Muscle of arm (tissue), 14 donors: ENCODE measurements around the gene ERVMER34-1. TPM values are rescaled to one million over a fixed set of nuclear protein-coding genes. Genes with fewer than 3 reads are reported as not detected.

ENCODE experiments used
- DNase-seq: peaks from one replicate; pipeline ENCODE4 v3.0.0-alpha.2; 2013
- long read RNA-seq, 11 donors: transcript quantifications; one replicate each; lab custom pipeline, GENCODE V29; 2026
- polyA plus RNA-seq, 12 donors: library from polyadenylated mRNA; unstranded; fragments of 120-200 nt; gene quantifications; one replicate each; pipeline ENCODE4 v1.2.1, GENCODE V29; 2013; ENCODE audit not compliant: insufficient read length in 12 of 12

The ERVMER34-1 gene, protein sequence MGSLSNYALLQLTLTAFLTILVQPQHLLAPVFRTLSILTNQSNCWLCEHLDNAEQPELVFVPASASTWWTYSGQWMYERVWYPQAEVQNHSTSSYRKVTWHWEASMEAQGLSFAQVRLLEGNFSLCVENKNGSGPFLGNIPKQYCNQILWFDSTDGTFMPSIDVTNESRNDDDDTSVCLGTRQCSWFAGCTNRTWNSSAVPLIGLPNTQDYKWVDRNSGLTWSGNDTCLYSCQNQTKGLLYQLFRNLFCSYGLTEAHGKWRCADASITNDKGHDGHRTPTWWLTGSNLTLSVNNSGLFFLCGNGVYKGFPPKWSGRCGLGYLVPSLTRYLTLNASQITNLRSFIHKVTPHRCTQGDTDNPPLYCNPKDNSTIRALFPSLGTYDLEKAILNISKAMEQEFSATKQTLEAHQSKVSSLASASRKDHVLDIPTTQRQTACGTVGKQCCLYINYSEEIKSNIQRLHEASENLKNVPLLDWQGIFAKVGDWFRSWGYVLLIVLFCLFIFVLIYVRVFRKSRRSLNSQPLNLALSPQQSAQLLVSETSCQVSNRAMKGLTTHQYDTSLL
- polyA plus RNA-seq = 1 to 10 TPM in 2 of 12 donors, under 1 TPM in 8, not detected in 2; 0.38 to 1.7 (median 0.59) TPM
- long read RNA-seq, donor 1 = 0 reads
- long read RNA-seq, donor 2, partial matches to known transcripts = 0 of 1 reads
- long read RNA-seq, donor 2, other reads (novel, unspliced or antisense) = 0 of 1 reads
- long read RNA-seq, donor 3 = 0 reads
- long read RNA-seq, donor 4 = 0 reads
- long read RNA-seq, donor 5 = 0 reads
- long read RNA-seq, donor 6 = 0 reads
- long read RNA-seq, donor 7 = 0 reads
- long read RNA-seq, donor 8 = 0 reads
- long read RNA-seq, donor 9 = 0 reads
- long read RNA-seq, donor 10 = 0 reads
- long read RNA-seq, donor 11 = 0 reads

DNA sequence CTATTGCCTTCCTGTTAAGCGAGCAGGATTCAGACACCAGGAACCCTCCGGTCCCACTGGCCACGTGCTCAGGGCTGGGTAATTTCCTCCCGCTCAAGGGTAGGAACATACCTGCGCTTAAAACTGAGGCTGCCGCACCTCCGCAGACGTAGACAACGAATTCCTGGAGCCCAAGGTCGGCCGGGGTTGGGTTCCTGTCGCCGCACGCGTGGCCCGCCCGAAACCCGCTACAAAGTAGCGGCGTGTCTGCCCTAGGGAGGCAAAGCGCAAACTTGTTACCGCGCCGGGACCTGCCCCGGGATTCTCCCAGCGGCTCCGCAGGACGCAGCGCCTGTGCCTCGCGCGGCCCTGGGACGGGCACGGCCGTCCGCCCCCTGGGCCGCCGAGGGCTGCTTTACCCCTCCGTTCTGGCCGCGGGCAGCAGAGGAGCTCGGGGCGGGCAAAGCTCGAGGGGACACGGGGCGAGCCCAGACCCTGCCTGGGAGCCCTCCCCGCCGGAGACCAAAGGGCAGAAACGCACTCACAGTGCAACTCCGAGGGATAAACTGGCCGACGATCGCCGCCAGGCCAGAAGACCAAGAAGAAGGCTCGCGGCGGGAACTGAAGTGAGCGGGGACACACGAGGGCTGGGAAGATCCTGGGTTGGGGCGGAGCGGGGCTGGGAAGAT, at the start of gene ERVMER34-1:
Gene ERVMER34-1, minus strand, starts transcription at position 607 of the 668 bp plus-strand sequence. CDS start 5,905 bp downstream, outside the sequence.
- DNase-seq = peak; percentile 21

DNA sequence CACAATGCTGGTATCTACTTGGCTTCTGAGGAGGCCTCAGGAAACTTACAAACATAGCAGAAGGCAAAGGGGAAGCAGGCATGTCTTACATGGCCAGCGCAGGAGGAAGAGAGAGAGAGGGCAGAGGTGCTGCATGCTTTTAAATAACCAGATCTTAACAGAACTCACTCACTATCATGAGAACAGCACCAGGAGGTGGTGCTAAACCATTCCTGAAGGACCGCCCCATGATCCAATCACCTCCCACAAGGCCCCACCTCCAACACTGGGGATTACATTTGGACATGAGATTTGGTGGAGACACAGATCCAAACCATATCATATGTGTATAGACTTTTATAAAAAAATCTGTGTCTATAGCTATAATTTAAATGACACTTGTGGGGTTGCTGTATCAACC, 48.6 kb upstream of the ERVMER34-1 start:
- DNase-seq = no peak

DNA sequence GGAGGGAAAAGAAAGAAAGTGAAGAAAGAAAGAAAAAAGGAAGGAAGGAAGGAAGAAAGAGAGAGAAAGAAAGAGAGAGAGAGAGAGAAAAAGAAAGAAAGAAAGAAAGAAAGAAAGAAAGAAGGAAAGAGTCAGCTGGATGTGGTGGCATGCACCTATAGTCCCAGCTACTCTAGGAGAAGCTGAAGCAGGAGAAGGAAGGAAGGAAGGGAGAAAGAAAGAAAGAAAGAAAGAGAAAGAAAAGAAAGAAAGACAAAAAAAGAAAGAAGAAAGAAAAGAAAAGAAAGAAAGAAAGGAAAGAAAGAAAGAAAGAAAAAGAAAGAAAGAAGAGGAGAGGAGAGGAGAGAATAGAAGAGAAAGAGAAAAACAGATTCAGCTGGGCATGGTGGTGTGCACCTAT, 44.3 kb upstream of the ERVMER34-1 start:
- DNase-seq = no peak

DNA sequence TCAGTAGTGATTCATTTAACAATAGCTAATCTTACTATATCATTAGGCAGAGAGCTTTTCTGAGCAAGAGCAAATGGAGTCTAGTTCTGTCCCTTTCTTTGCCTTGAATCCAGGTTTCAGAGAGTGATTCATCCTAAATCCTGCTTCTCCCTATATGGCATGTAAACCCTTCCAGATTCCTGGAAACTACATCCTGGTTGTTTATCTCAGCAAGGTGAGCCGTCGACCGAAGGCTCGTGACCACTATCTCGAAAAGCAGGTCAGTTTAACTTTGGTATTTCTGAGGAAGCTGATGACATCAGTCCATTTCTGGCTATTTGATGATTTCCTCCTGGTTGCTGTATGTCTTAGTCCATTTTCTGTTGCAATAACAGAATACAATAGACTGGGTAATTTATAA, 40.7 kb upstream of the ERVMER34-1 start:
- no peak for DNase-seq

DNA sequence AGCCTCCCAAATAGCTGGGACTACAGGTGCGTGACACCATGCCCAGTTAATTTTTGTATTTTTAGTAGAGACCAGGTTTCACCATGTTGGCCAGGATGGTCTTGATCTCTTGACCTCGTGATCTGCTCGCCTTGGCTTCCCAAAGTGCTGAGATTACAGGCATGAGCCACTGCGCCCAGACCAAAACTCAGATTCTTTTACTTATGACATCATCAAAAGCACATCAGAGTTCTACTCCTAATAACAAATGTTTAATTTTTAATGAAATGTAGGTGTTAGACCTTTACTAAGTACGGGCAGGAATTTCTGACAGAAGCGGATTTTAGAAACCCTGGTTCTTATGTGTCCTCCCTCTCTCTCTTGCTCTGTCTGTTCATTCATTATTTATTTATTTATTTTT, 38.5 kb upstream of the ERVMER34-1 start:
- DNase-seq = no peak

DNA sequence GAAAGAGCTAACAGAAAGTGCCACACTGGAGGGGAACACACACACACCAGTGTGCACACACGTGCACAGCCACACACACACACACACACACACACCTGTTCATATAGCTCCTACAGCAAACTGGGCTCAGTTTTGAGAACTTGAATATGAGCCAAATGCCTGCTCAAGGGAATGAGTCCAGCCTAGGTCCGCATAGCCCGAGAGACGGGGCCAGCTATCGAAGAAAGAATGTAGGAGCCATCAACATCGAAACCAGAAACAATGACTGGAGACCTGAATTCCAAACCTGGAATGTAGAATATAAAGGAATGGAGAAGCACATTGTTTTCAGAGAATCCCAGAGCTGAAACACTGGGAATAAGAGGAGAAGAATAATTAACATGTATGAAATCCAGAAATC, 37.6 kb upstream of the ERVMER34-1 start:
- no peak for DNase-seq

DNA sequence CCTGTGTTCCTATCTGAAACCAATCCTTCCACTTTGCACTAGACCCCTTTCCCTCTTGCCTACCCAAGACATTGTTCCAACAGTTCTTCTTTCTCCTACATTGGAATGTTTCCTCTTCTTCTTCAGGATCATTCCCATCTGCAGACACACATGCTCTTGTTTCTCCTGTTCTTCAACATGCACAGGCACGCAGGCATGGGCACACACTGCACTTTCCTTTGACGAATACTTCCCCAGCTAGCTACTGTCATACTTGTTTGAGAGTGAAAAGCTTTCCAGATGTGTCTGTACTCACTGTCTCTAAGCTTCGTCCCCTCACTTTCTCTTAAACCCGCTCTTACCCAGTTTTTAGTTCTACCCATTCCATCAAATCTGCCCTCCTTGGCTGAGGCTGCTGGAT, 31.8 kb upstream of the ERVMER34-1 start:
- DNase-seq = no peak

DNA sequence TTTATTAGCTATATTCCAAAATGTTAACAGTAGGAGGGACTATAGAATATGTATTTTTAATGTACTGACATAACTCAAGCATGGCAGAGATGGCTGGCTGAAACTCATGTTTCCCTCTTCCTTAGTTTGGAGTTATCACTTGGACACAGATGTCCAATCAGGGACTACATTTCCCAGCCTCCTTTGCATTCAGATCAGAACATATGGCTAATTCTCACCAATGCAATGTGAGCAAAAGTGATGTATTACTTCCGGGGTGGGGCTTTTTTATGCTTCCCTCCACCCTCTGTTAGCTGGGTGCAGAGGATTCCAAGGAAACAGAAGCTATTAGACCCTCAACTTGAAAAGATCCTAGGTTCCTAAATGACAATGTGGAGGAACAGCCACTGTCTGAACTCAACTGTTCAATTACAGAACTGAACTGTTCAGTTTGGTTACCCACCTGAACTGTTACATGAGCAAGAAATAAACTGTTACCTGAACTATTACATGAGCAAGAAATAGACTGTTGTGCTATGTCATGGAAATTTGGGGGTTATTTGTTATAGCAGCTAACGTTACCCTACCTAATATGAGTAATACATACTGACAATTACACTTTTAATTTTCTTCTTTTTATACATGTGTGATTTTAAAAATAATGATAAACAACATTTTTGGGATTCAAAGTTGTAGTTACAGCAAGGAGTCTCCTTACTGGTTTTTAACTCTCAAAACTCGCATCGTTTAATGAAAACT, 29.6 kb upstream of the ERVMER34-1 start:
- DNase-seq = no peak

DNA sequence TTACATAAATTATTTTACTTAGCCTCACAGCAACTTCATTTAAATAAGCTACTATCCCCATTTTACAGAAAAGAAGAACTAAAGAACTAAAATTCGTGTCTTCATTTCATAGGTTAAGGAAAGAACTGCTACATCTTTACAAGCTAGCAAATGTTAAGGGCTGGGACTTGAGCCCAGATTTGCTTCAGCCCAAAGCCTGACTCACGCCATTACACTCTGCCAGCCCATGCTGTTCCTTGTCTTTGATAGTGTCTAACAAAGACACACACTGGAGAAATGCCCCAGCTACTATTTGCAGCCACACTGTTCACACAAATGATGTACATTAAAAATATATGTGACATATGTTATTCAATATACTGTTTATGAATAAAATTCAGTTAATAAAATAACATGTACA, 29.0 kb upstream of the ERVMER34-1 start:
- peak; percentile 28 for DNase-seq

DNA sequence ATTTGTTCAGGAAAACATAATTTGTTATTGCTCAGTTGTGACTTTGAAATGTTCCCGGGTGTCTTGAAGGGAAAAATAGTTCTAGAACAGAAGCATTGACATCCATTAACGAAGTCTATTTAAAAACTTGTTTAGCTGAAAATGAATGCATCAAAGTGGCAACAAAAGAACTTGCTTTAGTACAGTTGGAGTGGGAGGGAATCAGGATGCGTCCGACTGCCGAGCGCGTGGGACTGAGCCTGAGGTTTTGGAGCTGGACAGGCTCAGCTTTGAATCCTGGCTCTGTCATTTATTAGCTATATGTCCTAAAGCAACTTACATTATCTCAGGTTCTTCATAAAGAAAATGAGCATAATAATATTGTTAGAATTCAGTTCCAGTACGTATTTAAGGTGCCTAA, 9.0 kb upstream of the ERVMER34-1 start:
- DNase-seq = no peak

DNA sequence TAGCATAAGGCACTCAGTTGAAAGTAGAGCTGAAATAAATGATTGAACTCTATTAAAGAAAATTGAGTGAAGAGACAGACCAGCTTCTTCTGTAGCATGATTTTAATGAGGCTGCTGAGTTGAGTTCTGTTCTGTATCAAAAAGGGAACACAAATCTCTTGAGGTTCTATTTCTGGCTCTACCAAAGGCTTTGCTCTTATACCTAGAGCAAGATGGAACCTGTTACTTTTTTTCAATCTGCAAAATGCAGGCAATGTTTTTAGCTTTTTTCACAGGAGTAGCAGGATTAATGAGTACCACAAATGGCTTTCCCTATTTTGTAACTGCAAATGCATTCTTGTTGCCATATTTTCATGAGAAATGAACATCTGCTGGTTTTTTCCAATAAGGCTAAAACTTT, 4.2 kb upstream of the ERVMER34-1 start:
- no peak for DNase-seq

DNA sequence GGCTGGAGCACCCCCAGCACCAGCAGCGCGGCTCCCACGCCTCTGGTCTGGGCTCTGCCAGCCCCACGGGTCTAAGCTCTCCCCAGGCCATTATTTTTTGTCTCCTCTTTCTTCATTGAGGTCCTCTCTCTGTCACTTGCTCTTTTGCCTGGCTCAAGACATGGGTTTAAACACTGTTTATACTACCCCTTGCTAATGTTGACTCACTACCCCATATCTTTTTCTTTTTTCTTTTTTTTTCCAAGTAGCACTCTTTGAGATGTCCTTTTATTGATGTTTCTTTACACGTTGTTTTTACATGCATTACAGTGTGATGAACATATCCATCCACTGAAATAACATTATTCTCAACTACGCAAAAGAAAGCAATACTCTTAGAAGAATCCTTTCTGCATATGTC, 1.7 kb upstream of the ERVMER34-1 start:
- DNase-seq = no peak

DNA sequence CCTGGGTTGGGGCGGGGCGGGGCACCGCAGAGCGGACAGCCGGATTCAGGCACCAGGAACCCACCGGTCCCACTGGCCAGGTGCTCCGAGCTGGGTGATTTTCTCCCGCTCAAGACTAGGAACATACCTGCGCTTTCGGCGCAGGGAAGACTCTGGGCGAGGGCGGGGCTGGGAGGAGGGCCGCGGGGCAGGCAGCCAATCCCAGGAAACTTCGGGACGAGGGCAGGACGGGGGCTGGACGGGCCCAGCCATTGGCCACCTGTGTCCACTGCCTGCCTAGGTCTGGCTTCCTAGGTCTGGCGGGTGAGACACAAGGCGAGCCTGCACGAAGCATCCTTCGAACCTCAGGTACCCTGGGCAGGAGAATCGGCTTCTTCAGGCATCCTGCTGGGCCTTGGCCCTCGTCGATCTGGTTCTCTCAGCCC, 274 bp upstream of the ERVMER34-1 start:
- peak; percentile 11 for DNase-seq

DNA sequence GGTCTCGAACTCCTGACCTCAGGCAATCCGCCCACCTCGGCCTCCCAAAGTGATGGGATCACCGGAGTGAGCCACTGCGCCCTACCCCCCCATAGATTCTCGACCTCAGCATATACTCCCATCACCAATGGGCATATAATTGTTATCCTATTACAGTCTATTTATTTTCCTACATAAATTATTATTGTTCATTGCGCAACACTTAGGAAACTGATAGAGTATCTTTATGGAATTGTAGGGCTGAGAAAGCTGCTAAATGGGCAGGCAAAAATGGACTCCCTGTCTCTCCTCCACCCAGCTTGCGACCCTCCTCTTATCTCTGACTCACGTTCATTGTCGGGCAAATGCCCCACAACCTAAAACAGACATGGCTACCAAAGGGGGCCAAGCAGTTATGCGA, 1.0 kb downstream of the ERVMER34-1 start:
- no peak for DNase-seq

DNA sequence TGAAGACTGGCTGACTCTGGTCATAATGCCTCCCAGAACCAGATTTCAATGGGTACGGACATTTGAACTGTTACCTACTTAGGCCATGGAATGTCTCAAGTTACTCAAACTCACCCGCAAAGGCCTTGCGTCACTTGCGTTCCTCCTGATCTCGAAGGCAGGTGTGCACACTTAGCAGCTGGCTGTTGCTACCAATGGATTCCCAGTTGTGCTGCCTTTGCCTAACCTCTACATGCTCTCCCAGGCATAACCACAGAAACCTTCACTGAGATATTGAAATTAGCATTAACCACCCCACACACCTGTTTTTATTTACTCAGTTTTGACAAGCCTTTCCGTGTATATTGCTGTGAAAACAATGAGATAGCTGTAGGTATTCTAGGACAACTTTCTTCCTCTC, 2.8 kb downstream of the ERVMER34-1 start:
- DNase-seq = no peak

DNA sequence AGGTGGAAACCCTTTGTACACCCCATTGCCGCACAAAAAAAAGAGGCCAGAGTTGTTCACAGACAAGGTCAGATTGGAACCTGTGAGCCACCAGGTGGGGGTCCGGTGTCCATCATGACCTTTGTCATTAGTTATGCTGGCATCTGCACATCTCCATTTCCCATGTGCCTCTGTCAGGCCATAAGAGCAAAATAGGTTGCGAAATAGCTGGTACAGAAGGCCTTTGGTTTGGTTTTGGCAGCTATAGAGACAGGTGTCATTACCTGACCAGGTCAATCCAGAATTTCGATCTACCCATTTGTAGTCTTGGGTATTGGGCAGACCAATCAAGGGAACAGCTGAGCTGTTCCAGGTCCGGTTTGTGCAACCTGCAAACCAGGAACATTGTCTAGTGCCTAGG, 6.6 kb downstream of the ERVMER34-1 start:
- no peak for DNase-seq

DNA sequence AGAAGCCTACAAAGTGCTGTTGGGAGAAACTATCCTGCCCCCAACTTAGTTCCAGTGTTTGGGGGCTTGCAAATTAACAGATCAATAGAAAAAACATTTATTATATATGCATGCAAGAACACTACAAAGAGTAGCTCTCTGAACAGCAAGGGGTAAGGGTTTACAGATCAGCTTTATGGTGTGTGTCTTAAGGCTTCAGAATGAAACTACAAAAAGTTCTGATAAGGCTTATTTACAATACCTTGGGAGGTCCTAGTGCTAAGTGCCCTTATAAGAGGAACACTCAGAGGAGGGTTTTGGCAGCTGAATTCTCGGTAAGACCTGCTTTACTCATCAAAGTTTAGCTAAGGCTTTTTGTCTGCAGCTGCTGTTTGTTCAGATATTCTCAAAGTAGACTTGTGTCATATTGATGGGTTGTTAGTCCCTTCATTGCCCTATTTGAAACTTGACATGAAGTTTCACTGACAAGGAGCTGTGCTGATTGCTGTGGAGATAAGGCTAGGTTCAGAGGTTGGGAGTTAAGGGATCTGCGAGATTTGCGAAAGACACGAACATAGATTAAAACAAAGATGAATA, 7.7 kb downstream of the ERVMER34-1 start:
- DNase-seq = no peak

DNA sequence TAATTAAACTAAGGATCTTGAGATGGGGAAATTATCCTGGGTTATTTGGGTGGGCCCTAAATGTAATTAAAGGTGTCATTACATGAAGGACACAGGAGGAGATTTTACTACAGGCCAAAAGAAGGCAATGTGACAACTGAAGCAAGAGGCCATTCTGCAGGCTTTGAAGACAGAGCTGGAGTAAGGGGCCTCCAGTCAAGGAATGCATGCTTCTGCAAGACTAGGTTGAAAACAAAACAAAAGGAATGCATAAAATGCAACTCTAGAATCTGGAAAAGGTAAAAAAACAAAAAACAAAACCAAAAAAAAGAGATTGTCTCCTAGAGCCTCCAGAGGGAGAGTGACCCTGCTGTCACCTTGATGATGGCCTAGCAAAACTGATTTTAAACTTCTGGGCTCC, 21.6 kb downstream of the ERVMER34-1 start:
- DNase-seq = no peak

DNA sequence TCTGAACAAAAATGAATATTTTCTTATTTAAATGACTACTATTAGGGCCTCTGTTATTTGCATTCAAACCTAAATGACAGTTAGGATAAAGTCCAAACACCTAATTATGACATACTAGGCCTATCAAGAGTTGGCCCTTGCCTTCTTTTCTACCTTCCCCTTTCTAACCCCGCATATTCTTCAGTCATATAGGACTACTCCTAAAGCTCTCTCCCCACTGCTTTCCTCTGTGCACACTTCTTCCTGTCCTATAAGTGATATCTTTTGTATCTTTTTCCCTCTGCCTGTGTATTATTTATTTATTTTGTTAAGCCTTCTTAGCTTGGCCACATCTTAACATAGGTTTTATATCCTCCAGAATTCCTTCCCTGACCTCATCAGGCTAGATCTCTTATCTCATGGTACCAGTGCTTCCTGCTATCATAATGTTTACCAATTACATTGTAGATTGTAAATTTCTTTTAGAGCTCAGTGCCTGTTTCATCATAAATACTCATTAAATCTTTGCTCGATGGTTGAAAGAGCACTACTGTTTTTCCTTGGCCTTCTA, 22.5 kb downstream of the ERVMER34-1 start:
- no peak for DNase-seq

DNA sequence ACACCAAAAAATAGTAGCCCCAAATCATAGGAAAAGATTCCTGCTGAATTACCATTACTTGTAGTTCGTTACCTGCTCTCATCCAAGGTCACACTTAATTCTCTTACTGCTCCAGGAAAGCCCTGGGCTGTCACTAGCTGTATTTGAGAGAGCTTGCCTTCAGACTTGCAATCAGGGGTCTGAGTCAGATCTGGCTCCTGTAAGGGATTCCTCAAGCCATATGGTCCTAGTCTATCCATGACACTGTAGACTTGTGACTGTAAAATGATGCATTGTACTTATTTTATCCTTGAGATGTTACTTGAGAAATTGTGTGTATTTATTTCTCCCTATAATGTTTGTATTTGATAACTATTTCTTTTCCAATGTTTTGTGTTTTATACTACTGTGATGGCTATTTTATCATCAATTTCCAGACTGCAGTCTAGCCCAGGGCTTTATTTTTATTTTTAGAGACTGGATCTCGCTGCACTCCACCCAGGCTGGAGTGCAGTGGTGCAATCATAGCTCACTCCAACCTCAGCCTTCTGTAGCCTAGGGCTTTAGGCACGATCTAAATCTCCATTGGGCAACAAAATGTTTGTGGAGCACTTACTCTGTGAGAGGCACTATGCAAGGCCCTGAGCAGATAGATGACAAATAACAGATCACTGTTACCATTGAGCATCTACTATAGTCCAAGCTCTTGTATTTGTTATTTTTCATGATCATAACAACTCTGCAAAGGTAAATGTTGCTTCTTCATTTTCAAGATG, 24.2 kb downstream of the ERVMER34-1 start:
- no peak for DNase-seq
